Measurements from ENCODE around the gene FHIT. TPM values are rescaled to one million over a fixed set of nuclear protein-coding genes. Genes with fewer than 3 reads are reported as not detected.

FHIT gene
- total and polyA plus RNA-seq, 2 experiments from 2014 or later: 0.22 to 0.90 TPM

DNA sequence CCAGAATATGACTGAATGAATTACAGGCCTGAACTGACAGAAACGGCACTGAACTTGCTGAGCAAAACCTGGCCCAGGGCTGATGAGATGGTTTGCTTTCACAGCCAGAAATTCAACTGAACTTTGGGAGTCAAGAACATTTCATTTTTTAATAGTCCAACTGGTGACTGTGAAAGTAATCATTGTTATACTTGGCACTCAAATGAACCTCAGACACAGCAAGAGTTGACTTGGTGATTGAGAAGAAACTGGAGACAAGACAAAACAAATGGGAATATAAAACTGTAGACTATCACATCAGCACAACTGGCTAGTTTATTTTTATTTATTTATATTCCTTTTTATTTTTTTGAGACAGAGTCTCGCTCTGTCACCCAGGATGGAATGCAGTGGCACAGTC, 1342.6 kb downstream of the FHIT start:
- no peaks in the 10 kb centered on the region for H3K4me1 ChIP-seq (ENCODE audit: insufficient read depth)
- H3K9me2 ChIP-seq (ENCODE audit: insufficient read depth): no peaks in the 10 kb centered on the region
- no peaks in the 10 kb centered on the region for H3K9me3 ChIP-seq (ENCODE audit: low read depth)
- H3F3A ChIP-seq (ENCODE audit: insufficient read depth): no peaks in the 10 kb centered on the region
- H3K27me3 ChIP-seq (replicated peaks; ENCODE audit: insufficient read depth): no peaks in the 10 kb centered on the region
- H3K79me2 ChIP-seq (ENCODE audit: insufficient read depth): no peaks in the 10 kb centered on the region
- TF ChIP-seq EZH2phosphoT487 (IDR thresholded peaks at IDR 0.05; ENCODE audit: insufficient read depth, low read depth) (no peak), EZH2 (IDR thresholded peaks at IDR 0.05; ENCODE audit: insufficient read depth, poor library complexity, severe bottlenecking) (no peak)
- no peaks in the 10 kb centered on the region for H3K36me3 ChIP-seq (ENCODE audit: low read depth)
- H4K20me1 ChIP-seq (ENCODE audit: insufficient read depth): no peaks in the 10 kb centered on the region
- H3K9ac ChIP-seq: no peak overlapping the region
- in situ Hi-C loops (cut with MboI): no loop called here
- H3K4me3 ChIP-seq: no peak overlapping the region
- H3K4me2 ChIP-seq (ENCODE audit: unreplicated experiment): no peak overlapping the region
- DNase-seq: no peak
- no peak overlapping the region for H2AFZ ChIP-seq
- WGBS, 2 experiments (ENCODE audit: low coverage in 1 of 2, low lambda C conversion rate in 2 of 2, missing lambda C conversion rate in 2 of 2): 8 to 13% methylated on average over 2 of the region's 2 CpGs
- no peak overlapping the region for H3K27ac ChIP-seq

DNA sequence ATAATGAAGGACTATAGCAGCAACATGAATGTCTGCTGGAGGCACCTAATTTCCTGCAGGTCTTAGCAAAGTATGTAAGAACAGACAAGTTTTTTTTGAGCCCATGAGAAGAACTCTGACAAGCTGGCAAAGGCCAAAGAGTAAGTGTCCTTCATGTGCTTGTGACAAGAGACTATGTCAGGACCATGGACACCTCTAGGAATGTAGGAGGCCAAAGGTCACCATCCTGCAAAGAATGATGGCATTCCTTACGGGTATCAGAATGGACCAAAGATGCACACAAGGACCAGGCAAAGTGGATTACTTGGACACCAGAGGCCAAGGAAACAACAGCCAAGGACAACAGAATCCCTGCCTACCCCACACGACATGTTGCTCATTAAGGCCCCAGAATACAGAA, 1343.0 kb downstream of the FHIT start:
- no peaks in the 10 kb centered on the region for H3K27me3 ChIP-seq (replicated peaks; ENCODE audit: insufficient read depth)
- no peaks in the 10 kb centered on the region for H3K9me3 ChIP-seq (ENCODE audit: low read depth)
- H3K9ac ChIP-seq: no peak overlapping the region
- H4K20me1 ChIP-seq (ENCODE audit: insufficient read depth): no peaks in the 10 kb centered on the region
- no peak overlapping the region for H2AFZ ChIP-seq
- H3K4me3 ChIP-seq: no peak overlapping the region
- no peaks in the 10 kb centered on the region for H3F3A ChIP-seq (ENCODE audit: insufficient read depth)
- H3K79me2 ChIP-seq (ENCODE audit: insufficient read depth): no peaks in the 10 kb centered on the region
- H3K36me3 ChIP-seq (ENCODE audit: low read depth): no peaks in the 10 kb centered on the region
- 41 to 57% methylated on average over 2 of the region's 2 CpGs for WGBS, 2 experiments (ENCODE audit: low coverage in 1 of 2, low lambda C conversion rate in 2 of 2, missing lambda C conversion rate in 2 of 2)
- in situ Hi-C loops (cut with MboI): no loop called here
- H3K4me1 ChIP-seq (ENCODE audit: insufficient read depth): no peaks in the 10 kb centered on the region
- TF ChIP-seq EZH2phosphoT487 (IDR thresholded peaks at IDR 0.05; ENCODE audit: insufficient read depth, low read depth) (no peak), EZH2 (IDR thresholded peaks at IDR 0.05; ENCODE audit: insufficient read depth, poor library complexity, severe bottlenecking) (no peak)
- no peak for DNase-seq
- no peaks in the 10 kb centered on the region for H3K9me2 ChIP-seq (ENCODE audit: insufficient read depth)
- H3K4me2 ChIP-seq (ENCODE audit: unreplicated experiment): no peak overlapping the region
- no peak overlapping the region for H3K27ac ChIP-seq

DNA sequence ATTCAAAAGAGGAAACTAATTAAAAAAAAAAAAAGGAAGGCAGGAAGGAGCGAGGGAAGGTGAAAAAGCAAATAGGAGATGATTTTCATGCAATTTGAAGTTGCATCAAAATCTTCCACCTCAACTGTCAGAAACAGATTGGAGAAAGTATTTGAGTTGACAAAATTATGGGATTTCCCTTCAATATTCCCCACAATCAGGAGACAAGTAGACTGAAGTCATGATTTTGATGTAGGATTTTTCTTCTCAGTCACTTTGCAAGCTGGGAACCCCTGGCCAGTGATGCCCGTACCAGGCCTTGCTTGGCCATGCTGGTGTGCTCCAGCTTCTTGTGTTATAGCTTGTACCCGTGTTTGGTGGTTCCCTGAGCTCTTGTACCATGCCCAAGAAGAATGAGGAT, 1347.0 kb downstream of the FHIT start:
- H3K4me3 ChIP-seq: no peak overlapping the region
- no peak overlapping the region for H3K9ac ChIP-seq
- WGBS, 2 experiments (ENCODE audit: low coverage in 1 of 2, low lambda C conversion rate in 2 of 2, missing lambda C conversion rate in 2 of 2): 30 to 33% methylated on average over 3 of the region's 3 CpGs
- no peaks in the 10 kb centered on the region for H3K9me3 ChIP-seq (ENCODE audit: low read depth)
- no peaks in the 10 kb centered on the region for H3K36me3 ChIP-seq (ENCODE audit: low read depth)
- no peak for DNase-seq
- no peaks in the 10 kb centered on the region for H3K9me2 ChIP-seq (ENCODE audit: insufficient read depth)
- no peak overlapping the region for H3K27ac ChIP-seq
- no peaks in the 10 kb centered on the region; the same call in 1 of the 2 replicates for H3K27me3 ChIP-seq (replicated peaks; ENCODE audit: insufficient read depth)
- H2AFZ ChIP-seq: no peak overlapping the region
- TF ChIP-seq EZH2 (IDR thresholded peaks at IDR 0.05; ENCODE audit: insufficient read depth, poor library complexity, severe bottlenecking) (no peak), EZH2phosphoT487 (IDR thresholded peaks at IDR 0.05; ENCODE audit: insufficient read depth, low read depth) (no peak)
- H3K79me2 ChIP-seq (ENCODE audit: insufficient read depth): no peaks in the 10 kb centered on the region
- H4K20me1 ChIP-seq (ENCODE audit: insufficient read depth): no peaks in the 10 kb centered on the region
- no peaks in the 10 kb centered on the region for H3K4me1 ChIP-seq (ENCODE audit: insufficient read depth)
- in situ Hi-C loops (cut with MboI): no loop called here
- no peak overlapping the region for H3K4me2 ChIP-seq (ENCODE audit: unreplicated experiment)
- H3F3A ChIP-seq (ENCODE audit: insufficient read depth): no peaks in the 10 kb centered on the region

DNA sequence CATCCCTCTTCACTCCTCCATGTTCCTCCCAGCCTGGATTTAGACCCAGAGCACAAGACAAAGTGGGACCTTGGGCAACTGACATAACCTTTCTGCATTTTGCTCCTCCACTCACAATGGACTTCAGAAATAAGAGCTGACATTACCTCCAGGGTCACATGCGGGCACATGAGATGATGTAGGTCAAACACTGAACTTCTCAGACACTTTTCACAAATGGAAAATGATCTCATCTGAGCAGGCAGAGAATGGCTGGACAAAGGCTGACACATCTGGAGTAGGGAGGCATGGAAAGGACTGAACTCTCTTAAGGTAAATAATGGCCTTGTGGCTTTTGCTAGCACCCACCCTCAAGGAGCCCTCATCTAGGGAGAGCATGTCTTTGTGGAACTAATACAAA, 1352.2 kb downstream of the FHIT start:
- no peak for DNase-seq
- H4K20me1 ChIP-seq (ENCODE audit: insufficient read depth): no peaks in the 10 kb centered on the region
- TF ChIP-seq EZH2phosphoT487 (IDR thresholded peaks at IDR 0.05; ENCODE audit: insufficient read depth, low read depth) (no peak), EZH2 (IDR thresholded peaks at IDR 0.05; ENCODE audit: insufficient read depth, poor library complexity, severe bottlenecking) (no peak)
- H3K36me3 ChIP-seq (ENCODE audit: low read depth): no peaks in the 10 kb centered on the region
- 72 to 74% methylated on average over 1 of the region's 1 CpG for WGBS, 2 experiments (ENCODE audit: low coverage in 1 of 2, low lambda C conversion rate in 2 of 2, missing lambda C conversion rate in 2 of 2)
- no peak overlapping the region for H3K4me3 ChIP-seq
- no peaks in the 10 kb centered on the region; the same call in 1 of the 2 replicates for H3K27me3 ChIP-seq (replicated peaks; ENCODE audit: insufficient read depth)
- H3K9ac ChIP-seq: no peak overlapping the region
- H2AFZ ChIP-seq: no peak overlapping the region
- H3K27ac ChIP-seq: no peak overlapping the region
- no peaks in the 10 kb centered on the region for H3K4me1 ChIP-seq (ENCODE audit: insufficient read depth)
- no peak overlapping the region for H3K4me2 ChIP-seq (ENCODE audit: unreplicated experiment)
- in situ Hi-C loops (cut with MboI): no loop called here
- no peaks in the 10 kb centered on the region for H3K9me2 ChIP-seq (ENCODE audit: insufficient read depth)
- no peaks in the 10 kb centered on the region for H3K79me2 ChIP-seq (ENCODE audit: insufficient read depth)
- H3F3A ChIP-seq (ENCODE audit: insufficient read depth): no peaks in the 10 kb centered on the region
- no peaks in the 10 kb centered on the region for H3K9me3 ChIP-seq (ENCODE audit: low read depth)

DNA sequence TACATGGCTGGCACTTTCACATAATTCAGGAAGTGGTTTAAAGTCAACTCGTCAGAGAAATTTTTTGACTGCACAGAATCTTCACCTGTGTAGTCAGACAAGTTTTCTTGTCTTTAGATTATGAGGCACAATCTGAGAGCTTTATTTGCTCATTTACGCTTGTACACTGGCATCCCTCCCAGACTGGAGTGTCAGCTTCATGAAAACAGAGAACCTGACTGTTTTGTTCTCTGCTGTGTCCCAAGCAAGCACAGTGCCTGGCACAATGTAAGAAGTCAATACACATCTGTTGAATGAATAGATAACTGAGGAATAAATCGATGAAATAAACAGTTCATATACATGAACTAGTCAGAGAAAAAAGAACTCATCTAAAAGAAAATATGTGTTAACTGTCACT, 1355.3 kb downstream of the FHIT start:
- Histone ChIP-seq H4K20me1 (ENCODE audit: insufficient read depth) (no peaks in the 10 kb centered on the region), H3K79me2 (ENCODE audit: insufficient read depth) (no peaks in the 10 kb centered on the region), H3K9me2 (ENCODE audit: insufficient read depth) (no peaks in the 10 kb centered on the region), H3K9me3 (ENCODE audit: low read depth) (no peaks in the 10 kb centered on the region), H3K36me3 (ENCODE audit: low read depth) (no peaks in the 10 kb centered on the region), H3F3A (ENCODE audit: insufficient read depth) (no peaks in the 10 kb centered on the region), H3K9ac (no peak overlapping the region), H2AFZ (no peak overlapping the region), H3K4me1 (ENCODE audit: insufficient read depth) (no peaks in the 10 kb centered on the region), H3K27ac (no peak overlapping the region), H3K4me2 (ENCODE audit: unreplicated experiment) (no peak overlapping the region), H3K27me3 (replicated peaks; ENCODE audit: insufficient read depth) (no peaks in the 10 kb centered on the region), H3K4me3 (no peak overlapping the region)
- no peak for DNase-seq
- 52 to 66% methylated on average over 3 of the region's 3 CpGs for WGBS, 2 experiments (ENCODE audit: low coverage in 1 of 2, low lambda C conversion rate in 2 of 2, missing lambda C conversion rate in 2 of 2)
- TF ChIP-seq EZH2phosphoT487 (IDR thresholded peaks at IDR 0.05; ENCODE audit: insufficient read depth, low read depth): no peak
- no peak for TF ChIP-seq EZH2 (IDR thresholded peaks at IDR 0.05; ENCODE audit: insufficient read depth, poor library complexity, severe bottlenecking)
- in situ Hi-C loops (cut with MboI): no loop called here

Data from GM23248 (cell line).